GM23338 (cell line): ENCODE data around the gene NEO1. TPM values are rescaled to one million over a fixed set of nuclear protein-coding genes. Genes with fewer than 3 reads are reported as not detected.

ENCODE experiments used
- ATAC-seq: fragments of 200-7000 bp; cut with Tn5 transposase; 3 replicates; pipeline ENCODE4 v1.9.1; 2020
- DNase-seq: peaks from one replicate; pipeline ENCODE4 v3.0.0-alpha.2; 2015; ENCODE audit warnings: low spot score
- H2AFZ ChIP-seq: fragments of 200-600 bp; sonication (generic); 2 replicates; pipeline ENCODE4 v1.8.0; 2016; ENCODE audit warnings: antibody characterized with exemption, mild to moderate bottlenecking, moderate library complexity
- H3F3A ChIP-seq: fragments of 200-600 bp; sonication (generic); replicated peaks from 2 replicates; pipeline ENCODE4 v1.8.0; 2017; ENCODE audit warnings: antibody characterized with exemption, mixed run types, low read depth
- H3K27ac ChIP-seq: fragments of 200-600 bp; sonication (generic); 2 replicates; pipeline ENCODE4 v1.6.1; 2016; ENCODE audit warnings: low read depth
- H3K27me3 ChIP-seq: fragments of 200-600 bp; sonication (generic); 2 replicates; pipeline ENCODE4 v1.8.0; 2016; ENCODE audit warnings: mild to moderate bottlenecking, mixed run types, moderate library complexity; ENCODE audit not compliant: insufficient read depth
- H3K36me3 ChIP-seq: fragments of 200-600 bp; sonication (generic); 2 replicates; pipeline ENCODE4 v1.8.0; 2016; ENCODE audit warnings: mild to moderate bottlenecking; ENCODE audit not compliant: insufficient read depth
- H3K4me1 ChIP-seq: fragments of 200-600 bp; sonication (generic); 2 replicates; pipeline ENCODE4 v1.8.0; 2016; ENCODE audit warnings: mild to moderate bottlenecking, moderate library complexity; ENCODE audit not compliant: insufficient read depth
- H3K4me2 ChIP-seq: fragments of 200-600 bp; sonication (generic); 2 replicates; pipeline ENCODE4 v1.7.1; 2017; ENCODE audit warnings: mixed run types
- H3K4me3 ChIP-seq: fragments of 200-600 bp; sonication (generic); 2 replicates; pipeline ENCODE4 v1.6.1; 2016; ENCODE audit warnings: mixed run types
- H3K79me2 ChIP-seq: fragments of 200-600 bp; sonication (generic); replicated peaks from 2 replicates; pipeline ENCODE4 v1.8.0; 2017; ENCODE audit warnings: mild to moderate bottlenecking; ENCODE audit not compliant: insufficient read depth
- H3K9me2 ChIP-seq: fragments of 200-600 bp; sonication (generic); 2 replicates; pipeline ENCODE4 v1.8.0; 2017; ENCODE audit not compliant: insufficient read depth
- H4K20me1 ChIP-seq: fragments of 200-600 bp; sonication (generic); replicated peaks from 2 replicates; pipeline ENCODE4 v1.8.0; 2017; ENCODE audit warnings: mild to moderate bottlenecking; ENCODE audit not compliant: insufficient read depth
- H3K27ac Mint-ChIP-seq: 2 replicates; pipeline ENCODE4 v1.8.0; 2020; ENCODE audit warnings: inconsistent platforms, mild to moderate bottlenecking, moderate library complexity, mixed read lengths
- H3K27me3 Mint-ChIP-seq: 3 replicates; pipeline ENCODE4 v1.8.0; 2022; ENCODE audit warnings: low read depth, mild to moderate bottlenecking, moderate library complexity, mixed read lengths, inconsistent platforms; ENCODE audit not compliant: insufficient read depth, poor library complexity
- H3K36me3 Mint-ChIP-seq: 3 replicates; pipeline ENCODE4 v1.8.0; 2021; ENCODE audit warnings: low read depth, mild to moderate bottlenecking, inconsistent platforms, moderate library complexity, mixed read lengths
- H3K4me1 Mint-ChIP-seq: 3 replicates; pipeline ENCODE4 v1.8.0; 2020; ENCODE audit warnings: mild to moderate bottlenecking, inconsistent platforms, mixed read lengths
- H3K4me3 Mint-ChIP-seq: 3 replicates; pipeline ENCODE4 v1.8.0; 2021; ENCODE audit warnings: moderate library complexity, mild to moderate bottlenecking, inconsistent platforms, mixed read lengths
- H3K9me3 Mint-ChIP-seq: 3 replicates; pipeline ENCODE4 v1.8.0; 2020; ENCODE audit warnings: moderate library complexity, mild to moderate bottlenecking, inconsistent platforms, mixed read lengths
- ETS1 ChIP-seq: IDR thresholded peaks from 2 replicates; pipeline ENCODE4 v1.6.1; 2016; ENCODE audit warnings: antibody characterized with exemption
- JUNB ChIP-seq: IDR thresholded peaks from one replicate; pipeline ENCODE4 v1.6.1; 2016; ENCODE audit warnings: antibody characterized with exemption; ENCODE audit not compliant: unreplicated experiment
- NANOG ChIP-seq: IDR thresholded peaks from 2 replicates; pipeline ENCODE4 v1.6.1; 2016; ENCODE audit warnings: antibody characterized with exemption, borderline replicate concordance
- polyA plus RNA-seq: library from polyadenylated mRNA; unstranded; fragments of >200 nt; fragmentation: Nextera tagmentation; extraction: Ambion mirVana; gene quantifications from 2 replicates; pipeline ENCODE4 v1.2.1, GENCODE V29; 2016
- total RNA-seq: library from RNA; depleted of rRNA; stranded (reverse); fragments of >200 nt; shearing (Covaris generic); gene quantifications from 2 replicates; pipeline ENCODE4 v1.2.3, GENCODE V29; 2014
- TF ChIP-seq, protein P1 (sequence below): fragments of 250-450 bp; sonication (Bioruptor Pico); IDR thresholded peaks from 2 replicates; pipeline ENCODE4 v1.5.0; 2020; ENCODE audit warnings: mild to moderate bottlenecking, moderate library complexity

NEO1 gene
- total and polyA plus RNA-seq, 2 experiments from 2014 or later, result 8.4 to 45.8 TPM

- TF ChIP-seq, protein P1, sequence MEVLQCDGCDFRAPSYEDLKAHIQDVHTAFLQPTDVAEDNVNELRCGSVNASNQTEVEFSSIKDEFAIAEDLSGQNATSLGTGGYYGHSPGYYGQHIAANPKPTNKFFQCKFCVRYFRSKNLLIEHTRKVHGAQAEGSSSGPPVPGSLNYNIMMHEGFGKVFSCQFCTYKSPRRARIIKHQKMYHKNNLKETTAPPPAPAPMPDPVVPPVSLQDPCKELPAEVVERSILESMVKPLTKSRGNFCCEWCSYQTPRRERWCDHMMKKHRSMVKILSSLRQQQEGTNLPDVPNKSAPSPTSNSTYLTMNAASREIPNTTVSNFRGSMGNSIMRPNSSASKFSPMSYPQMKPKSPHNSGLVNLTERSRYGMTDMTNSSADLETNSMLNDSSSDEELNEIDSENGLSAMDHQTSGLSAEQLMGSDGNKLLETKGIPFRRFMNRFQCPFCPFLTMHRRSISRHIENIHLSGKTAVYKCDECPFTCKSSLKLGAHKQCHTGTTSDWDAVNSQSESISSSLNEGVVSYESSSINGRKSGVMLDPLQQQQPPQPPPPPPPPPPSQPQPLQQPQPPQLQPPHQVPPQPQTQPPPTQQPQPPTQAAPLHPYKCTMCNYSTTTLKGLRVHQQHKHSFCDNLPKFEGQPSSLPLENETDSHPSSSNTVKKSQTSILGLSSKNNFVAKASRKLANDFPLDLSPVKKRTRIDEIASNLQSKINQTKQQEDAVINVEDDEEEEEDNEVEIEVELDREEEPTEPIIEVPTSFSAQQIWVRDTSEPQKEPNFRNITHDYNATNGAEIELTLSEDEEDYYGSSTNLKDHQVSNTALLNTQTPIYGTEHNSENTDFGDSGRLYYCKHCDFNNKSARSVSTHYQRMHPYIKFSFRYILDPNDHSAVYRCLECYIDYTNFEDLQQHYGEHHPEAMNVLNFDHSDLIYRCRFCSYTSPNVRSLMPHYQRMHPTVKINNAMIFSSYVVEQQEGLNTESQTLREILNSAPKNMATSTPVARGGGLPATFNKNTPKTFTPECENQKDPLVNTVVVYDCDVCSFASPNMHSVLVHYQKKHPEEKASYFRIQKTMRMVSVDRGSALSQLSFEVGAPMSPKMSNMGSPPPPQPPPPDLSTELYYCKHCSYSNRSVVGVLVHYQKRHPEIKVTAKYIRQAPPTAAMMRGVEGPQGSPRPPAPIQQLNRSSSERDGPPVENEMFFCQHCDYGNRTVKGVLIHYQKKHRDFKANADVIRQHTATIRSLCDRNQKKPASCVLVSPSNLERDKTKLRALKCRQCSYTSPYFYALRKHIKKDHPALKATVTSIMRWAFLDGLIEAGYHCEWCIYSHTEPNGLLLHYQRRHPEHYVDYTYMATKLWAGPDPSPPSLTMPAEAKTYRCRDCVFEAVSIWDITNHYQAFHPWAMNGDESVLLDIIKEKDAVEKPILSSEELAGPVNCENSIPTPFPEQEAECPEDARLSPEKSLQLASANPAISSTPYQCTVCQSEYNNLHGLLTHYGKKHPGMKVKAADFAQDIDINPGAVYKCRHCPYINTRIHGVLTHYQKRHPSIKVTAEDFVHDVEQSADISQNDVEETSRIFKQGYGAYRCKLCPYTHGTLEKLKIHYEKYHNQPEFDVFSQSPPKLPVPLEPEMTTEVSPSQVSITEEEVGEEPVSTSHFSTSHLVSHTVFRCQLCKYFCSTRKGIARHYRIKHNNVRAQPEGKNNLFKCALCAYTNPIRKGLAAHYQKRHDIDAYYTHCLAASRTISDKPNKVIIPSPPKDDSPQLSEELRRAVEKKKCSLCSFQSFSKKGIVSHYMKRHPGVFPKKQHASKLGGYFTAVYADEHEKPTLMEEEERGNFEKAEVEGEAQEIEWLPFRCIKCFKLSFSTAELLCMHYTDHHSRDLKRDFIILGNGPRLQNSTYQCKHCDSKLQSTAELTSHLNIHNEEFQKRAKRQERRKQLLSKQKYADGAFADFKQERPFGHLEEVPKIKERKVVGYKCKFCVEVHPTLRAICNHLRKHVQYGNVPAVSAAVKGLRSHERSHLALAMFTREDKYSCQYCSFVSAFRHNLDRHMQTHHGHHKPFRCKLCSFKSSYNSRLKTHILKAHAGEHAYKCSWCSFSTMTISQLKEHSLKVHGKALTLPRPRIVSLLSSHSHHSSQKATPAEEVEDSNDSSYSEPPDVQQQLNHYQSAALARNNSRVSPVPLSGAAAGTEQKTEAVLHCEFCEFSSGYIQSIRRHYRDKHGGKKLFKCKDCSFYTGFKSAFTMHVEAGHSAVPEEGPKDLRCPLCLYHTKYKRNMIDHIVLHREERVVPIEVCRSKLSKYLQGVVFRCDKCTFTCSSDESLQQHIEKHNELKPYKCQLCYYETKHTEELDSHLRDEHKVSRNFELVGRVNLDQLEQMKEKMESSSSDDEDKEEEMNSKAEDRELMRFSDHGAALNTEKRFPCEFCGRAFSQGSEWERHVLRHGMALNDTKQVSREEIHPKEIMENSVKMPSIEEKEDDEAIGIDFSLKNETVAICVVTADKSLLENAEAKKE (CRISPR knock-in tag), result no peak
- TF ChIP-seq ETS1 (no peak), NANOG (no peak)
Measured at GRCh38 chr15:73296609-73297353, 244.5 kb downstream of the NEO1 start (continued).

- H3K4me3 Mint-ChIP-seq, result no peak overlapping the region
- DNase-seq (no peak), ATAC-seq (no peak)
- H3K4me1 Mint-ChIP-seq, result no peaks in the 10 kb centered on the region
- H3K4me3 ChIP-seq, result no peak overlapping the region
- no peak overlapping the region; the same call in 1 of the 2 replicates for H3K27ac Mint-ChIP-seq
- no peaks in the 10 kb centered on the region for H3K4me1 ChIP-seq
- H3K9me2 ChIP-seq, result no peaks in the 10 kb centered on the region
- no peaks in the 10 kb centered on the region for H3K9me3 Mint-ChIP-seq
- H4K20me1 ChIP-seq, result 0 out of 2 replicates have a peak, but pooled peaks cover 4% of the 10 kb centered on the region
- H2AFZ ChIP-seq, result no peak overlapping the region
- no peak overlapping the region for H3K27ac ChIP-seq
- no peaks in the 10 kb centered on the region for H3K79me2 ChIP-seq
- H3K4me2 ChIP-seq, result no peak overlapping the region
- H3K27me3 ChIP-seq, result no peaks in the 10 kb centered on the region
- peaks cover 13% of the 10 kb centered on the region for H3K36me3 ChIP-seq
- H3F3A ChIP-seq, result no peaks in the 10 kb centered on the region
- peaks cover 6% of the 10 kb centered on the region for H3K27me3 Mint-ChIP-seq
- H3K36me3 Mint-ChIP-seq, result peaks cover 30% of the 10 kb centered on the region
- no peak for TF ChIP-seq JUNB
- TF ChIP-seq, protein P1 (CRISPR knock-in tag), result no peak
Measured at GRCh38 chr15:73298522-73299245, 246.4 kb downstream of the NEO1 start.
